Head of caudate nucleus (tissue), 42 donors: ENCODE results near the gene HELLS.
"Not testable (repeated sequence)": the region's sequence is repeated elsewhere in the genome, so short reads cannot be mapped to it uniquely, and the experiment has no call there.

Source experiments
- DNase-seq, 42 donors: peaks; one replicate each; pipeline versions ENCODE4 v3.0.0 to v3.0.0-alpha.2; 2020 to 2021; ENCODE audit warnings: mixed read lengths in 7 of 42
- intact Hi-C: fragments of 100-400 bp; cut with DNase I; formaldehyde crosslinking; loops from one replicate; pipeline ENCODE4 v1.15.0; 2022

The HELLS gene

DNA sequence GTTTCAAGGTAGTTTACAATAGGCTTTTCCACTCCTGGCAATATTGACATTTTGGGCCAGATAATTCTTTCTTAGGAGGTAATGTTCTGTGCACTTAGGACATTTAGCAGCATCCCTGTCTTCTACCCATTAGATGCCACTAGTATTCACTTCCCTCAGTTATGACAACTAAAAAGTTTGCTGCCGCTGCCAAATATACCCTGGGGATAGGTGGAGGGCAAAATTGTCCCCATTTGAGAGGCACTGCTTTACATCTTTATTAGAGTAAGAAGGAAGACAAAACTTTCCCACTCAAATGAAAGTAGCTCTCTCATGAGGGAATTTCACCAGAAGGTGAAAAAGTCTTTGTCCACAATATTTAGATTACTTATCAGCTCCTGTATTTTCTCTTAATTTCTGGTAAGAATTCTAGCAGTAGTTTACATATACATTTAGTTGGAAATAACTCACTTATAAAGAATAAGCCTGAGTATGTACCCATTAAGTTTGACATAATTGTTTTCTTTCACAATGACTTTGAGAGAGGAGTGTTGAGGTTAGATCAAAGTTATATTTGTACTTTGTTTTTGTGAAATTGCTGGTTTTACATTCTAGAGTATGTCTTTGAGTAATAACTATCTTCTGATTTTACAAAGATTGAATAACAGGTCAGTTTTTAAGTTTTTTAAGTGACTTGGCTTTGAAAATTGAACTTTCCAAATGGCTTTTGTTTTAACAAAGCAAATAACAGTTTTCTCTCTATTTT, 46.0 kb downstream of the HELLS start:
- intact Hi-C loops: no loop called here
- no peak for DNase-seq

DNA sequence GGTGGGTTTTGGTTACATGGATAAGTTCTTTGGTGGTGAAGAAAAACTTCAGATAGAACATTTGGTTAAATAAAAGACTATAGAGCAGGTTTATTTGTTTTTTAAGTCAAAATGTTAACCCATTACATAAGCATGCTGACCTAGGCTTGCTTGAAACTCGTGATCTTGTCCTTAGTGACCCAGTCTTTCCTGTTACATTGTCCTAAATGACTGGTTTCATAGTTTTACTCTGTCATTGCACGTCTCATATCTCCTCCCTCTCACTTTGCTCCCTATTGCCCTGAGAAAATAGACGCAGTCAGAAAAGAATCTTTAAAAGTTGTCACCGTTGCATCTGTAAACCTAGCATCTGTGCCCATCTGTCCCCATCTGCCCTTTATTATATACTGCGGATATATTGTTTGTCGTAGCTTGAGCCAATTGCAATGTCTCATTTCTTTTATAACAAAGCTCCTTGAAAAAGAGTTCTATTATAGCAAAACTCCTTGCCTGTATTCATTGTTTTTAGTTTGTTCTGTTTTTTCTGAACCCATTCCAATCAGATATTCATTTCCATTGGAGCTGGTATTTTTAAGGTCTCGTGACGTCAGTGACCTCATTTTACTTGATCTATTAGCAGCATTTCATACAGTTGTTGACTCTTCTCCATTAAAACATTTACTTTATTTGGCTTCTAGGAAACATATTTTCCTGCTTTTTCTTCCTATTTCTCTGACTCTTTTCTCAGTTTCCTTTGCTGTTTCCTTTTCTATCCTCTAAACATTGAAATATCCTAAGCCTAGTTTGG, 57.3 kb downstream of the HELLS start:
- DNase-seq: no peak
- intact Hi-C loops: no loop called here

DNA sequence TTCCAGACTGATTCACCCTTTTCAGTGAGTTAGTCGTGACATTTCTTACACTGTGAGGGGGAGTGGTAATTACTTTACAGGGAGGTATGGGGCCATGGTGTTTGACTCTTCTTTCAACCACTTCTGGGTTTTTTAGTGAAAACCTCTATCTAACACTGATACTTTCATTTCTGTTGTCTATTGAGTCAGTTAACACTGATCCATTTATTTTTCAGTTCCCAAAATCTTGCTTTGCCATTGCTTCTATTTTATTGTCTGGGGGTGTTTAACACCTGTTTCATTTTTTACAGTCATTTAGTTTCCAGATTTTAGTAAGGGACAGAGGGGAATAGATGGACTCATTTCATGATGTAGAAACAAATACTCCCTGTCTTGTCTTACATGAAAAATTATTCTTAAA, 61.5 kb downstream of the HELLS start:
- DNase-seq: no peak
- intact Hi-C loops: no loop called here

DNA sequence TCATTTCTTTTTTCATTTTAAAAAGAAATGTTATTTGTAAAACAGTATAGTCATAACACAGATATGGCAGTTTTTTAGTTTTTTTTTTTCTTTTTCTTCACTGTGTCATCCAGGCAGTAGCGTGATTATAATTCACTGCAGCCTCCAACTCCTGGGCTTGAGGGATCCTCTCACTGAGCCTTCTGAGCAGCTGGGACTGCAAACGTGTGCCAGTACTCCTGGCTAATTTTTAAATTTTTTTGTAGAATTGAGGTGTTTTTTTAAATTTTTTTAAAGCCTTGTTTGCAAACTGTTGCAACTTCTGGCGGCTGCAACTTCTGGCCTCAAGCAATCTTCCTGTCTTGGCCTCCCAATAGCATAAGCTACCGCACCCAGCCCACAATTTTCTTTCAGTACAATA, 63.0 kb downstream of the HELLS start:
- intact Hi-C loops: no loop called here
- no peak for DNase-seq

DNA sequence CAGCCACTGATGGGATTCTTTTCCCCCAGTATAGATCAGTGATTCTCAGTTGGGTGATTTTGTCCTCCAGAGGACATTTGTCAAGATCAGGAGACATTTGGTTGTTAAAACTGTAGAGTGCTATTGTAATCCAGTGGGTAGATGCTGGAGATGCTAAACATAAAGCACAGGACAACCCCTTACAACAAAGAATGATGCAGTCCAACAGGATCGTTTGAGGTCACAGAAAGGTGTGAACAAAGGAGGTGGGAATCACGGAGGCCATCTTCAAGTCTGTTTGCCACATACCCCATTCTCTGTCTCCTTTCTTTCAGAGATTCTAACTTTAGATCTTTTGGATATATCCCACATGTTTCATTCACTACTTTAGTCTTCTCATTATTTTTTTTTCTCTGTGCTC, 69.0 kb downstream of the HELLS start:
- no peak for DNase-seq
- intact Hi-C loops: no loop called here

DNA sequence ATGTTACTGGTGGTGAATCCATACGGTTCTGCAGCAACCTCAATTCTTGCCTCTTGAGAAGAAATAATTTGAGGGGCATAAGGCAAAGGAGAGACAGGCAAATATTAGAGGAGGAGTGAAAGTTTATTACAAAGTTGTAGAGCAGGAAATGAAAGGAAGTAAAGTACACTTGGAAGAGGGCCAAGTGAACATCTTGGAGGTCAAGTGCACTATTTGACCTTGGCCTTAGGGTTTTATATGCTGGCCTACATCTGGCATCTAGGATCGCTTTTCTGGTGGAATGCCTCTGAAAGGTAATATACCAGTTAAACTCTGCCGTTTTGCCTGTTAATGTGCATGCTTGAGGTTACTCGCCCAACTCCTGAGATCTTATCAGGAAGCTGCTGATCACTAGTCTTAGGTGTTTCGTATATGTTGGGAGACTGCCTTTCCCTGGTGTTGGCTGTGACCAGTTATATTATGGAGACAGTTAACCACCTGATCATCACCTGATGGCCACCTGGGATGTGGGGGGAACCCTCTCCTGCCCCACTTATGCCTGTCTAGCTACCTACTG, 71.9 kb downstream of the HELLS start:
- intact Hi-C loops: no loop called here
- DNase-seq: no peak

DNA sequence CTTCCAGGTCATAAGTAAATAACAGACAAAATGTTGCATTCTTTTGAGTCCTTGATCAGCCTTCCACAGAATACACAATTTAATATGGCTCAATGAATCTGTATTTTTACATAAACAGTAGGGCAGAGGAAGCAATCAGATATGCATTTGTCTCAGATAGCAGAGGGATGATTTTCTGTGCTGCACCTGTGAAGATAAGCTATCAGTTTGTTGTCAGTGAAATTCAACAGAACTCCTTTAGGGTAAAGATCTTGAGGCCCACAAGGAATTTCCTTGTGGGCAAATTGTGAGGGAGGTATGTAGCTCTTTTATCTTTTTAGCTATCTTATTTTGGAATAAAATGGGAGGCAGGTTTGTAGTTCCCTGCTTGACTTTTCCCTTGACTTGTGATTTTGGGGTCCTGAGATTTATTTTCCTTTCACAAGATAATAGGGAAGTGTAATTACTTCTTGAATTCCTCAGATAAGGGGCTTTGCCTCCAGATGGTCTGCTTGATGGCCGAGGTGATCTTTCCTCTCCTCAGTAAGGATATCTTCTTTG, 77.1 kb downstream of the HELLS start:
- DNase-seq: no peak
- intact Hi-C loops: no loop called here

DNA sequence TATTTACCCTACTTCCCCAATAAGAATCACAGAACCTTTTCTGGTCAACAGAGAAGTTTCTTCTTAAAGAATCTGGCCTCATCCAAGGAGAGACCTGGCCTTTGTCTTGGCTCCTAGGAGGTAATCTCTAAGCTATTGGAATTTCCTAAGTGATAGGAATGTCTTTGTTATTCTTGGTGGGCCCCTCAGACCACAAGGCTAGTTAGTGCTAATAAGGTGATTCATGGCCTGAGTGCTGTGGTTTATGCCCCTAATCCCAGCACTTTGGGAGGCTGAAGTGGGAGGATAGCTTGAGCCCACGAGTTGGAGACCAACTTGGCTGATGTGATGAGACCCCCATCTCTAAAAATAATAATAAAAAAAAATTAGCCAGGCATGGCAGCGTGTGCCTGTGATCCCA, 78.0 kb downstream of the HELLS start:
- no peak for DNase-seq
- intact Hi-C loops: no loop called here

DNA sequence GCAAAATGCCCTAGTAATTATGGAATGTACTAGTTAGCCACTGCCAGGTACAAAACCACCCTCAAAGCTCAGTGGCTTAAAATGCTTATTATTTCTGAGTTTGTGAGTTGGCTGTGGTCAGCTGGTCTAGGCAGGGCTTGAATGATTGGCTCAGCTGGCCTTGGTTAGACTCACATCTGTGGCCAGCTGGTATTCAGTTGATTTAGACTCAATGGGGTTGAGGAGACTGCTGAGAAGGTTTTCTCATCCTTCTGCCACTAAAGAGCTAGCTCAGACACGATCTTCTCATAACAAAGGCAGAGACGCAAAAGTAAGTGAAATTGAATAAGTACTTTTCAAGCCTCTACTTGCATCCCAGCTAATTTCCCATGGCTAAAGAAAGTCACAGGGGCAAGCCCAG, 80.9 kb downstream of the HELLS start:
- intact Hi-C loops: no loop called here

DNA sequence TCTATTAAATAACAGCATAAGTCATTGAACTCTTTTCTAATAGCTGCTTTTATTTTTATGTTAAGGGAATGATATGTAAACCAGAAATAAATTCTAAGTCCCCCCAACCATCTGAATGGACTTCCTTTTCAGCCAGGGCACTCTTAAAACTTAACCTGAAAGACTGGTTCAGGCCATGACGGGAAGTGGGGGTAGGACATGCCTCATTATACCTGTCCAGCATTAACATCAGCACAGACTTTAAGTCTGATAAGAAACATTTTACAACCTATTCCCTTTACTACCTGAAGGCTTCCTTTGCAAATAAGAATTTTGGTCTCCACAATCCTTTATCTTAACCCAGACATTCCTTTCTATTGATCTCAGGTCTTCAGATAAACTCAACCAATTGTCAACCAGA, 81.9 kb downstream of the HELLS start:
- DNase-seq: no peak
- intact Hi-C loops: no loop called here

More for the DNA sequence above, 80.9 kb downstream of the HELLS start:
- DNase-seq: no peak

DNA sequence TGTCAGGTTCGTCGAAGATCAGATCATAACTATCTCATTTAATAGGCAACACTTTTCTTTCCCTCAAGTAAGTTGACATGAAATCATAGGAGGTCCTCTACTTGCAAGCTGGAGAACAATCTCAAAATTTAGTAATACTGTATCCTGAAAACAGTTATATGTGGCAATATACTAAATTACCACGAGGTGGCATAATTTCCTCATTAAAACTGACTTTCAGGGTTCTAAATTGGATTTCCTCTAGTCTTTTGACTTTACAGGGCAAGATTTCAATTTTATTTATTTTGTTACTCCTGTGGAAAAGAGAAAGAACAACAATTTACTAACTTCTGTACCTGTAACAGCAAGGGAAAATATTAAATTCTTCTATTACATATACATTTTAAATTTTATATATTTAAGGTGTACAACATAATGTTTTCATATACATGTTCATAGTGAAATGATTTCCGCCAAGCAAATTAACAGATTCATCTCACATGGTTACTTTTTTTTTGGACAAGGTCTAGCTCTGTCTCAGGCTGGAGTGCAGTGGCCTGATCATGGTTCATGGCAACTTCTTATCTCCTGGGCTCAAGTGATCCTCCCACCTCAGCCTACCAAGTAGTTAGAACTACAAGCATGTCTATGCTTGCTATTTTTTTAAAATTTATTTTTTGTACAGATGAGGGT, 84.6 kb downstream of the HELLS start:
- DNase-seq: no peak
- intact Hi-C loops: no loop called here

DNA sequence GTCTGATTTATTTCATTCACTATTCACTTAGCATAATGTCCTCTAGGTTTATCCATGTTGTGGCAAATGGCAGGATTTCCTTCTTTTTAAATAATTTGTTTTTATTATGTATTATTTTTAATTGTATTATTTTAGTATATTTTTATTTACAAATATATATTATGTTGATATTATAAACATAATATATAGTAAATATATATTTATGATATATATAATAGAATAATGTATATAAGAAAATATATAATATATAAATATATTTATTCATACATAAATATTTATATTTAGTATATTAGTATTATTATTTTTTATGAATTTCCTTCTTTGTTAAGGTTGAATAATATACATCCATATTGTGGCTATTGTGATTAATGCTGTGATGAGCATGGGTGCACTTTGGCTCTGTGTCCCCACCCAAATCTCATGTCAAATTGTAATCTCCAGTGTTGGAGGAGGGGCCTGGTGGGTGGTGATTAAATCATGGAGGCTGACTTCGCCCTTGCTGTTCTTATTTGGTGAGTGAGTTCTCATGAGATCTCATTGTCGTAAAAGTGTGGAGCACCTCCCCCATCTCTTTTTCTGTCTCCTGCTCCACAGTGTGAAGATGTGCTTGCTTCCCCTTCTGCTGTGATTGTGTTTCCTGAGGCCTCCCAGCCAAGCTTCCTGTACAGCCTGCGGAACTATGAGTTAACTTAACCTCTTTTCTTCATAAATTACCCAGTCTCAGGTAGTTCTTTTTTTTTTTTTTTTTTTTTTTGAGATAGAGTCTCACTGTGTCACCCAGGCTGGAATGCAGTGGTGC, 85.7 kb downstream of the HELLS start:
- no peak for DNase-seq

DNA sequence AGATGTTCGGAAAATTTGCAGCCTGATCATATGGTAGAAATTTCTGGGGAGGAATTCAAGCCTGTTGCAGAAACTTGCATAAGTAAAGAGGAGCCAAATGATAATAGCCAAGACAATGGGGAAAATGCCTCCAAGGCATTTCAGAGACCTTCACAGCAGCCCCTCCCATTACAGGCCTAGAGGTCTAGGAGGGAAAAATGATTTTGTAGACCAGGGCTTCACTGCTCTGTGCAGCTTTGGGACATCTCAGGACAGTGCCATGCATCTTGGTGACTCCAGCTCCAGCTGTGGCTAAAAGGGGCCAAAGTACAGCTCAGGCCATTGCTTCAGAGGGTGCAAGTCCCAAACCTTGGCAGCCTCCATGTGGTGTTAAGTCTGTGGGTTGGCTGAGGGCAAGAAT, 87.4 kb downstream of the HELLS start:
- intact Hi-C loops: no loop called here
- DNase-seq: no peak

More for the DNA sequence above, 85.7 kb downstream of the HELLS start:
- intact Hi-C loops: no loop called here

DNA sequence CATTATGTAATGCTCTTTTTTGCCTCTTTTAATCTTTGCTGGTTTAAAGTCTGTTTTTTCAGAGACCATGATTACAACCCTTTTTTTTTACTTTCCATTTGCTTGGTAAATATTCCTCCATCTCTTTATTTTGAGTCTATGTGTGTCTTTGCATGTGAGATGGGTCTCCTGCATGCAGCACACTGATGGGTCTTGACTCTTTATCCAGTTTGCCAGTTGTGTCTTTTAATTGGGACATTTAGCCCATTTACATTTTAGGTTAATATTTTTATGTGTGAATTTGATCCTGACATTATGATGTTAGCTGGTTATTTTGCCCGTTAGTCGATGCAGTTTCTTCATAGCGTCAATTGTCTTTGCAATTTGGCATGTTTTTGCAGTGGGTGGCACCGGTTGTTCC, 92.5 kb downstream of the HELLS start:
- DNase-seq, intact Hi-C loops: not testable (repeated sequence)

DNA sequence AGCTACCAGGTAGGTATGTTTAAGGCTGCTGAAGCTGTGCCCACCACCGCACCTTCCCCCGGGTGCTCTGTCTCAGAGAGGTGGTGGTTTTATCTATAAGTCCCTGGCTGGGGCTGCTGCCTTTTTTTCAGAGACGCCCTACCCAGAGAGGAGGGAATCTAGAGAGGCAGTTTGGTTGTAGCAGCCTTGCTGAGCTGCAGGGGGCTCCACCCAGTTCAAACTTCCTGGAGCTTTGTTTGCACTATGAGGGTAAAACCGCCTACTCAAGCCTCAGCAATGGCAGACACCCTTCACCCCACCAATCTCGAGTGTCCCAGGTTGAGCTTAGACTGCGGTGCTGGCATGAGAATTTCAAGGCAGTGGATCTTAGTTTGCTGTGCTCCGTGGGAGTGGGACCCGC, 94.3 kb downstream of the HELLS start:
- intact Hi-C loops: no loop called here
- no peak for DNase-seq

DNA sequence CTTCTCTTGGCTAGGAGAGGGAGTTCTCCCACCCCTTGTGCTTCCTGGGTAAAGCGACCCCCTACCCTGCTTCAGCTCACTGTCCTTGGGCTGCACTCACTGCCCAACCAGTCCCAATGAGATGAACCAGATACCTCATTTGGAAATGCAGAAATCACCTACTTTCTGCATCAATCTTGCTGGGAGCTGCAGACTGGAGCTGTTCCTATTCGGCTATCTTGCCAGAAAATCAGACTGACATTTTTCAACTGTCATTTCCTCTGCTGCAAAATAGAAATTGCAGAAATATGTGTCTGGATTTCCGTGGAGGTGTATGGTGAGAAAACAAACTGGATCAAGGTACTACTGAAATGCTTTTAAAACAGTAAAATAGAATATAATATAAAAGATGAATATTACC, 95.0 kb downstream of the HELLS start:
- intact Hi-C loops: no loop called here
- no peak for DNase-seq

DNA sequence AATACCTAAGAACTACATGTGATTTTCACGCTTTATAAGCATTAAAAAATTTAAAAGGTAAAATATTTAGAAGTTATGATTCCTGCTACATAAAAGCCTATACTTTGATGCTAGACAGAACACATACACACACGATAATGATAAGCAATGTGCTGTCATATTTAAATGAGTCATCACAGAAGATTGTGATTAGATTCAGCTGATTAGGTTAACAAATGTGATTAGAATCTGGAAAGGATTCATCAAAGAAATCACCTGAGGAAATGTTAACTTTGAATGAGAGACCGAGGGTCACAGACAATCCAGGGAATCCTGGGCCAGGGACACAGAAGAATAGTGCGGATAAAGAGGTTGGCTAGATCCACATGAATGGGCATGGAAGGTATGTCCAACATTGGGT, 95.9 kb downstream of the HELLS start:
- intact Hi-C loops: no loop called here

DNA sequence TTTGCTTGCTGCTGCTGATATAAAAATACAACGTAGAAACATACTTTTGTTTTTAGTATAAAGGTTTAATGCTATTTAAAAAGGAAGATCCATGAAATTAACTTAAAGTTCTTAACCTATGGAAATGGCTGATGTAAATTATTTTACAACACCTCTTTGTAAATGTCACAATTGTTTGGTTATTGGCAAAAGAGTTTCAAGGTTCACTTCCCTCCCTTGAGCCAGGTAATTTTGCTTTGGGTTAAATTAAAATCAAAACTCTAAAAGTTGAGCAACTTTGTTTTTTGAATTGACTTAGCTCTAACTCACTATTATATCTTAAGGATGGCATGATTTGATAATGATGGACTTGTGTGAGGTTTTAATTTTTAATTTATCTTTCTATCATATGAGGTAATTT, 98.8 kb downstream of the HELLS start:
- intact Hi-C loops: no loop called here
- DNase-seq: no peak

More for the DNA sequence above, 95.9 kb downstream of the HELLS start:
- DNase-seq: no peak

DNA sequence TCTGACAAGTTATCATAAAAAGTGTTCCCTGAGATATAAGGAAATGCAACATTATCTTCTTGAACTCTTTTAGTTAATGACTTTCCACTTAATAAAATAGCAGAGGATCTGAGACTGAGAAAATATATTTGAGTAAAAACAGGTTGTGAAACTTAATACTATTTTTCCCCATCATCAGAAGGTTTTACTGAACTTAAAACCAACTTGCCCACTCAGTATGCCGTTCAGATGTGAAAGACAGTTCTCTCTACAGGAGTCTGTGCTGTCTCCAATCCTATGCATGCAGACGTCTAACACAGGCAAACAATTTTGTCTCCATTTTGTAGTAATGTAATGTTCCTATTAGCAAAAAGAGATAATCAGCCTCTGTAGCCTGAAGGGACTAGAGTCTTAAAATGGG, 99.7 kb downstream of the HELLS start:
- no peak for DNase-seq
- intact Hi-C loops: no loop called here
